Measurements from ENCODE around the gene GRM8.

GRM8 gene

GRCh38 chr7:127047521-127047920 lies 205.2 kb downstream of the GRM8 start:
- H3K4me3 ChIP-seq = no peak overlapping the region

GRCh38 chr7:127041689-127042452 lies 210.9 kb downstream of the GRM8 start:
- Histone ChIP-seq H3K4me3 (no peak overlapping the region), H3K27ac (no peak overlapping the region)

More at GRCh38 chr7:127047521-127047920, 205.2 kb downstream of the GRM8 start:
- H3K27ac ChIP-seq = no peak overlapping the region

- Histone ChIP-seq H3K4me3 (no peak overlapping the region), H3K27ac (no peak overlapping the region)
Measured at GRCh38 chr7:127040042-127040441, 212.7 kb downstream of the GRM8 start.

GRCh38 chr7:127039541-127039940 lies 213.2 kb downstream of the GRM8 start:
- Histone ChIP-seq H3K4me3 (no peak overlapping the region), H3K27ac (no peak overlapping the region)

GRCh38 chr7:127035203-127035849 lies 217.4 kb downstream of the GRM8 start:
- no peak overlapping the region for H3K4me3 ChIP-seq
- H3K27ac ChIP-seq = no peak overlapping the region

GRCh38 chr7:127034186-127034806 lies 218.4 kb downstream of the GRM8 start:
- Histone ChIP-seq H3K27ac (no peak overlapping the region), H3K4me3 (no peak overlapping the region)

GRCh38 chr7:127029823-127030222 lies 222.9 kb downstream of the GRM8 start:
- no peak overlapping the region for H3K27ac ChIP-seq

GRCh38 chr7:127021857-127022256 lies 230.9 kb downstream of the GRM8 start:
- H3K27ac ChIP-seq = no peak overlapping the region
- no peak overlapping the region for H3K4me3 ChIP-seq

More at GRCh38 chr7:127029823-127030222, 222.9 kb downstream of the GRM8 start:
- no peak overlapping the region for H3K4me3 ChIP-seq

- H3K4me3 ChIP-seq = no peak overlapping the region
- H3K27ac ChIP-seq = no peak overlapping the region
Measured at GRCh38 chr7:127021019-127021738, 231.6 kb downstream of the GRM8 start.

- H3K4me3 ChIP-seq = no peak overlapping the region
- no peak overlapping the region for H3K27ac ChIP-seq
Measured at GRCh38 chr7:127018889-127019288, 233.9 kb downstream of the GRM8 start.

- H3K4me3 ChIP-seq = no peak overlapping the region
- no peak overlapping the region for H3K27ac ChIP-seq
Measured at GRCh38 chr7:127017196-127017595, 235.5 kb downstream of the GRM8 start.

- Histone ChIP-seq H3K4me3 (no peak overlapping the region), H3K27ac (no peak overlapping the region)
Measured at GRCh38 chr7:127000725-127001124, 252.0 kb downstream of the GRM8 start.

- H3K4me3 ChIP-seq = no peak overlapping the region
- no peak overlapping the region for H3K27ac ChIP-seq
Measured at GRCh38 chr7:126996659-126997058, 256.1 kb downstream of the GRM8 start.

GRCh38 chr7:126993626-126994213 lies 259.0 kb downstream of the GRM8 start:
- no peak overlapping the region for H3K27ac ChIP-seq
- no peak overlapping the region for H3K4me3 ChIP-seq

GRCh38 chr7:126988022-126988421 lies 264.7 kb downstream of the GRM8 start:
- Histone ChIP-seq H3K27ac (no peak overlapping the region), H3K4me3 (no peak overlapping the region)

GRCh38 chr7:126979722-126980121 lies 273.0 kb downstream of the GRM8 start:
- no peak overlapping the region for H3K4me3 ChIP-seq
- H3K27ac ChIP-seq = no peak overlapping the region

GRCh38 chr7:126978865-126979264 lies 273.9 kb downstream of the GRM8 start:
- H3K4me3 ChIP-seq = no peak overlapping the region
- no peak overlapping the region for H3K27ac ChIP-seq

GRCh38 chr7:126973066-126973465 lies 279.7 kb downstream of the GRM8 start:
- no peak overlapping the region for H3K4me3 ChIP-seq
- no peak overlapping the region for H3K27ac ChIP-seq

- no peak overlapping the region for H3K27ac ChIP-seq
- H3K4me3 ChIP-seq = no peak overlapping the region
Measured at GRCh38 chr7:126972571-126972970, 280.2 kb downstream of the GRM8 start.

- Histone ChIP-seq H3K27ac (no peak overlapping the region), H3K4me3 (no peak overlapping the region)
Measured at GRCh38 chr7:126959649-126960048, 293.1 kb downstream of the GRM8 start.
